ENCODE measurements around the gene CORIN.

DNA sequence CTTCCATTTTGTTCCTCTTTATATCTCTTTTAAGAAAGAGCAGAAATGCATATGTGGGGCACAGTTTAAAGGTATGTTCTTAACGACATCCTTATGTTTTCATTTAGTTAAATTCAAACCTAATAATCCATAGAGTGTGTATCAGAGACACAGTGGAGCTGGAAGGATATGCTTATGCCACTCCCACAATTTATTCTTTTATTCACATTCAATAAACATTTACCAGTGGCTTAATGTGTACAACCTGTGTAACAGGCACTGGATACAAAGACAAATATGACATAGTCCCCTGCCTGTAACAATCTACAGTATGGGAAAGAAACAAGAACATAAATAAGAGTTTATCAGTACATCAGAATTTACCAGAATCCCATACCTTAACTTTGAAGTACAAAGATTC is 22.4 kb upstream of the CORIN start:
- TF ChIP-seq, protein P1, sequence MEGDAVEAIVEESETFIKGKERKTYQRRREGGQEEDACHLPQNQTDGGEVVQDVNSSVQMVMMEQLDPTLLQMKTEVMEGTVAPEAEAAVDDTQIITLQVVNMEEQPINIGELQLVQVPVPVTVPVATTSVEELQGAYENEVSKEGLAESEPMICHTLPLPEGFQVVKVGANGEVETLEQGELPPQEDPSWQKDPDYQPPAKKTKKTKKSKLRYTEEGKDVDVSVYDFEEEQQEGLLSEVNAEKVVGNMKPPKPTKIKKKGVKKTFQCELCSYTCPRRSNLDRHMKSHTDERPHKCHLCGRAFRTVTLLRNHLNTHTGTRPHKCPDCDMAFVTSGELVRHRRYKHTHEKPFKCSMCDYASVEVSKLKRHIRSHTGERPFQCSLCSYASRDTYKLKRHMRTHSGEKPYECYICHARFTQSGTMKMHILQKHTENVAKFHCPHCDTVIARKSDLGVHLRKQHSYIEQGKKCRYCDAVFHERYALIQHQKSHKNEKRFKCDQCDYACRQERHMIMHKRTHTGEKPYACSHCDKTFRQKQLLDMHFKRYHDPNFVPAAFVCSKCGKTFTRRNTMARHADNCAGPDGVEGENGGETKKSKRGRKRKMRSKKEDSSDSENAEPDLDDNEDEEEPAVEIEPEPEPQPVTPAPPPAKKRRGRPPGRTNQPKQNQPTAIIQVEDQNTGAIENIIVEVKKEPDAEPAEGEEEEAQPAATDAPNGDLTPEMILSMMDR (IDR thresholded peaks at IDR 0.05; ENCODE audit: low read depth, low read length): no peak
- no peak for TF ChIP-seq EZH2phosphoT487 (IDR thresholded peaks at IDR 0.05; ENCODE audit: low read depth)
